Measurements from ENCODE around the gene HLA-DOA.

The HLA-DOA gene

DNA sequence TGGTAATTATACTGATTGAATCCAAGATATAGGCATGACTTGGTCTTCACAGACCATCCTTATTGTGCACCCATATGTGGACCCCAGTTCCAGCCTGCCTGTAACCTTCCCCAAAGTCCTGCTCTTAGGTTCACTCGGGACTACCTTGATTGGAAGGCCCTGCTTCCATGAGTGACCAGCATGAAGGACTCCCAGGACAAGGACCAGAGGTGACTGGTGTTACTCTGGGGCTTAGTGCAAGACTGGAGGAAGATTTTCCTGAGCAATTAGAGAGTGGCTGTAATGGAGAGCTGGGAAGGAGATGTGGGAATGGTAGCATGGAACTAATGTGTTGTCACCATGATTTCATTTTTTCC, 25.9 kb downstream of the HLA-DOA start:
- TF ChIP-seq ZC3H10 (CRISPR knock-in tag; IDR thresholded peaks at IDR 0.05), result no peak
- TF ChIP-seq, protein P1, sequence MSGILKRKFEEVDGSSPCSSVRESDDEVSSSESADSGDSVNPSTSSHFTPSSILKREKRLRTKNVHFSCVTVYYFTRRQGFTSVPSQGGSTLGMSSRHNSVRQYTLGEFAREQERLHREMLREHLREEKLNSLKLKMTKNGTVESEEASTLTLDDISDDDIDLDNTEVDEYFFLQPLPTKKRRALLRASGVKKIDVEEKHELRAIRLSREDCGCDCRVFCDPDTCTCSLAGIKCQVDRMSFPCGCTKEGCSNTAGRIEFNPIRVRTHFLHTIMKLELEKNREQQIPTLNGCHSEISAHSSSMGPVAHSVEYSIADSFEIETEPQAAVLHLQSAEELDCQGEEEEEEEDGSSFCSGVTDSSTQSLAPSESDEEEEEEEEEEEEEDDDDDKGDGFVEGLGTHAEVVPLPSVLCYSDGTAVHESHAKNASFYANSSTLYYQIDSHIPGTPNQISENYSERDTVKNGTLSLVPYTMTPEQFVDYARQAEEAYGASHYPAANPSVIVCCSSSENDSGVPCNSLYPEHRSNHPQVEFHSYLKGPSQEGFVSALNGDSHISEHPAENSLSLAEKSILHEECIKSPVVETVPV (CRISPR knock-in tag; IDR thresholded peaks at IDR 0.05), result no peak
- TF ChIP-seq, protein P2, sequence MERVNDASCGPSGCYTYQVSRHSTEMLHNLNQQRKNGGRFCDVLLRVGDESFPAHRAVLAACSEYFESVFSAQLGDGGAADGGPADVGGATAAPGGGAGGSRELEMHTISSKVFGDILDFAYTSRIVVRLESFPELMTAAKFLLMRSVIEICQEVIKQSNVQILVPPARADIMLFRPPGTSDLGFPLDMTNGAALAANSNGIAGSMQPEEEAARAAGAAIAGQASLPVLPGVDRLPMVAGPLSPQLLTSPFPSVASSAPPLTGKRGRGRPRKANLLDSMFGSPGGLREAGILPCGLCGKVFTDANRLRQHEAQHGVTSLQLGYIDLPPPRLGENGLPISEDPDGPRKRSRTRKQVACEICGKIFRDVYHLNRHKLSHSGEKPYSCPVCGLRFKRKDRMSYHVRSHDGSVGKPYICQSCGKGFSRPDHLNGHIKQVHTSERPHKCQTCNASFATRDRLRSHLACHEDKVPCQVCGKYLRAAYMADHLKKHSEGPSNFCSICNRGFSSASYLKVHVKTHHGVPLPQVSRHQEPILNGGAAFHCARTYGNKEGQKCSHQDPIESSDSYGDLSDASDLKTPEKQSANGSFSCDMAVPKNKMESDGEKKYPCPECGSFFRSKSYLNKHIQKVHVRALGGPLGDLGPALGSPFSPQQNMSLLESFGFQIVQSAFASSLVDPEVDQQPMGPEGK (CRISPR knock-in tag; IDR thresholded peaks at IDR 0.05; ENCODE audit: borderline replicate concordance), result no peak
- TF ChIP-seq, protein P3, sequence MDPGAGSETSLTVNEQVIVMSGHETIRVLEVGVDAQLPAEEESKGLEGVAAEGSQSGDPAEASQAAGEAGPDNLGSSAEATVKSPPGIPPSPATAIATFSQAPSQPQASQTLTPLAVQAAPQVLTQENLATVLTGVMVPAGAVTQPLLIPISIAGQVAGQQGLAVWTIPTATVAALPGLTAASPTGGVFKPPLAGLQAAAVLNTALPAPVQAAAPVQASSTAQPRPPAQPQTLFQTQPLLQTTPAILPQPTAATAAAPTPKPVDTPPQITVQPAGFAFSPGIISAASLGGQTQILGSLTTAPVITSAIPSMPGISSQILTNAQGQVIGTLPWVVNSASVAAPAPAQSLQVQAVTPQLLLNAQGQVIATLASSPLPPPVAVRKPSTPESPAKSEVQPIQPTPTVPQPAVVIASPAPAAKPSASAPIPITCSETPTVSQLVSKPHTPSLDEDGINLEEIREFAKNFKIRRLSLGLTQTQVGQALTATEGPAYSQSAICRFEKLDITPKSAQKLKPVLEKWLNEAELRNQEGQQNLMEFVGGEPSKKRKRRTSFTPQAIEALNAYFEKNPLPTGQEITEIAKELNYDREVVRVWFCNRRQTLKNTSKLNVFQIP (CRISPR knock-in tag; IDR thresholded peaks at IDR 0.05; ENCODE audit: borderline replicate concordance, low read depth), result no peak
- no peak for TF ChIP-seq PPARA (CRISPR knock-in tag; IDR thresholded peaks at IDR 0.05; ENCODE audit: borderline replicate concordance)
- no peak for TF ChIP-seq CSDC2 (CRISPR knock-in tag; IDR thresholded peaks at IDR 0.05)
- TF ChIP-seq, protein P4, sequence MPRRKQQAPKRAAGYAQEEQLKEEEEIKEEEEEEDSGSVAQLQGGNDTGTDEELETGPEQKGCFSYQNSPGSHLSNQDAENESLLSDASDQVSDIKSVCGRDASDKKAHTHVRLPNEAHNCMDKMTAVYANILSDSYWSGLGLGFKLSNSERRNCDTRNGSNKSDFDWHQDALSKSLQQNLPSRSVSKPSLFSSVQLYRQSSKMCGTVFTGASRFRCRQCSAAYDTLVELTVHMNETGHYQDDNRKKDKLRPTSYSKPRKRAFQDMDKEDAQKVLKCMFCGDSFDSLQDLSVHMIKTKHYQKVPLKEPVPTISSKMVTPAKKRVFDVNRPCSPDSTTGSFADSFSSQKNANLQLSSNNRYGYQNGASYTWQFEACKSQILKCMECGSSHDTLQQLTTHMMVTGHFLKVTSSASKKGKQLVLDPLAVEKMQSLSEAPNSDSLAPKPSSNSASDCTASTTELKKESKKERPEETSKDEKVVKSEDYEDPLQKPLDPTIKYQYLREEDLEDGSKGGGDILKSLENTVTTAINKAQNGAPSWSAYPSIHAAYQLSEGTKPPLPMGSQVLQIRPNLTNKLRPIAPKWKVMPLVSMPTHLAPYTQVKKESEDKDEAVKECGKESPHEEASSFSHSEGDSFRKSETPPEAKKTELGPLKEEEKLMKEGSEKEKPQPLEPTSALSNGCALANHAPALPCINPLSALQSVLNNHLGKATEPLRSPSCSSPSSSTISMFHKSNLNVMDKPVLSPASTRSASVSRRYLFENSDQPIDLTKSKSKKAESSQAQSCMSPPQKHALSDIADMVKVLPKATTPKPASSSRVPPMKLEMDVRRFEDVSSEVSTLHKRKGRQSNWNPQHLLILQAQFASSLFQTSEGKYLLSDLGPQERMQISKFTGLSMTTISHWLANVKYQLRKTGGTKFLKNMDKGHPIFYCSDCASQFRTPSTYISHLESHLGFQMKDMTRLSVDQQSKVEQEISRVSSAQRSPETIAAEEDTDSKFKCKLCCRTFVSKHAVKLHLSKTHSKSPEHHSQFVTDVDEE (CRISPR knock-in tag; IDR thresholded peaks at IDR 0.05), result no peak
- TF ChIP-seq ESRRG (CRISPR knock-in tag; IDR thresholded peaks at IDR 0.05), result no peak
- no peak for TF ChIP-seq SNAI2 (CRISPR knock-in tag; IDR thresholded peaks at IDR 0.05)
- no peak for TF ChIP-seq ZNF8 (CRISPR knock-in tag; IDR thresholded peaks at IDR 0.05)
- TF ChIP-seq, protein P5, sequence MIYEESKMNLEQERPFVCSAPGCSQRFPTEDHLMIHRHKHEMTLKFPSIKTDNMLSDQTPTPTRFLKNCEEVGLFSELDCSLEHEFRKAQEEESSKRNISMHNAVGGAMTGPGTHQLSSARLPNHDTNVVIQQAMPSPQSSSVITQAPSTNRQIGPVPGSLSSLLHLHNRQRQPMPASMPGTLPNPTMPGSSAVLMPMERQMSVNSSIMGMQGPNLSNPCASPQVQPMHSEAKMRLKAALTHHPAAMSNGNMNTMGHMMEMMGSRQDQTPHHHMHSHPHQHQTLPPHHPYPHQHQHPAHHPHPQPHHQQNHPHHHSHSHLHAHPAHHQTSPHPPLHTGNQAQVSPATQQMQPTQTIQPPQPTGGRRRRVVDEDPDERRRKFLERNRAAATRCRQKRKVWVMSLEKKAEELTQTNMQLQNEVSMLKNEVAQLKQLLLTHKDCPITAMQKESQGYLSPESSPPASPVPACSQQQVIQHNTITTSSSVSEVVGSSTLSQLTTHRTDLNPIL (CRISPR knock-in tag; IDR thresholded peaks at IDR 0.05; ENCODE audit: low read depth), result no peak
- no peak for TF ChIP-seq GLIS3 (CRISPR knock-in tag; IDR thresholded peaks at IDR 0.05)
- no peak for TF ChIP-seq ARNTL (CRISPR knock-in tag; IDR thresholded peaks at IDR 0.05; ENCODE audit: borderline replicate concordance, low read depth)
- no peak for TF ChIP-seq ZFP30 (CRISPR knock-in tag; IDR thresholded peaks at IDR 0.05)
- no peak for TF ChIP-seq RARB (CRISPR knock-in tag; IDR thresholded peaks at IDR 0.05)

DNA sequence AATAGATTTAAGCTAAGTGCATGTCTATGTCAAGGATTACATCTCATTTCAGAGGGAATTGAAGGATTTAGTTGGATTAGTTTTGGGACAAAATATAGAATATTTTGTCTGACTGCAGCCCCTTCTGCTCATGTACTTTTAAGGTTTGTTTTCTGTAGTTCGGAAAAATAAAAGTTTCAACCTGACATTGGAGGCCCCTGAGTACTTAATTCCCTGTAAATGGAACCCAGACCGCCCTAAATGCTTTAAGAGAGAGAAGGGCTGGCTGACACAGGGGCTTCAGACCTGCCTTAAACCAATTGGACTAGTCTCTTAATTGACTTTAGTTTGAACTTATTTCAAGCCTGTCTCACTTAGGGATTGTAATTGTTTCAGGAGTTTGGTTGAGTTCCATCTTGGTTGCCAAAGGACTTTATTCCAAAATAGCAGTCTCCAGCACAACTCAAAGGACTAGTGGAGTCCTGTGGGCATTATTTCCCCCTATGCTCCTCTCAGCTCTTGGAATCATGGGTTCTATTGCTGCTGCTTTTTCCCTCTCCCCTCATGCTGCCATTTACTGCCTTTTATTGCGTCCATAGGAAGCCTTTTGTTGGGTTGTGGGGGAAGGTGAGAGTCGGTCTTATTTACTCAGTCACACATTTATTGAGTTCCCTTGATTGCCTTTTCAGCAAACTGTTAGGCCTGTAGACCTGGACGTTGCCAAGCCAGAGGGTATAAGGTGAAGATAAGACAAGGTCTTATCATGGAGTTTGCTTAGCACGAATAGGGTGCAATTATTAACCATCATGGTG, 26.5 kb downstream of the HLA-DOA start:
- TF ChIP-seq, protein P4 (CRISPR knock-in tag; IDR thresholded peaks at IDR 0.05), result no peak
- TF ChIP-seq TCF4 (CRISPR knock-in tag; IDR thresholded peaks at IDR 0.05; ENCODE audit: borderline replicate concordance), result no peak
- TF ChIP-seq OSR1 (CRISPR knock-in tag; IDR thresholded peaks at IDR 0.05), result no peak
- TF ChIP-seq ZC3H10 (CRISPR knock-in tag; IDR thresholded peaks at IDR 0.05), result no peak
- TF ChIP-seq ZNF70 (CRISPR knock-in tag; IDR thresholded peaks at IDR 0.05), result no peak
- no peak for TF ChIP-seq ARNTL (CRISPR knock-in tag; IDR thresholded peaks at IDR 0.05; ENCODE audit: borderline replicate concordance, low read depth)
- TF ChIP-seq PPARA (CRISPR knock-in tag; IDR thresholded peaks at IDR 0.05; ENCODE audit: borderline replicate concordance), result no peak
- TF ChIP-seq ISL1 (CRISPR knock-in tag; IDR thresholded peaks at IDR 0.05), result no peak
- no peak for TF ChIP-seq TOX (CRISPR knock-in tag; IDR thresholded peaks at IDR 0.05; ENCODE audit: borderline replicate concordance)
- TF ChIP-seq ZFP3 (CRISPR knock-in tag; IDR thresholded peaks at IDR 0.05), result no peak
- TF ChIP-seq BACH2 (CRISPR knock-in tag; IDR thresholded peaks at IDR 0.05; ENCODE audit: borderline replicate concordance), result no peak
- no peak for TF ChIP-seq GLIS3 (CRISPR knock-in tag; IDR thresholded peaks at IDR 0.05)
- TF ChIP-seq, protein P1 (CRISPR knock-in tag; IDR thresholded peaks at IDR 0.05), result no peak
- no peak for TF ChIP-seq ZNF565 (CRISPR knock-in tag; conservative IDR thresholded peaks at IDR 0.05; ENCODE audit: low read depth)
- TF ChIP-seq CSDC2 (CRISPR knock-in tag; IDR thresholded peaks at IDR 0.05), result no peak
- TF ChIP-seq, protein P5 (CRISPR knock-in tag; IDR thresholded peaks at IDR 0.05; ENCODE audit: low read depth), result no peak
- ATAC-seq, result peak; percentile 3

More for the DNA sequence above, 25.9 kb downstream of the HLA-DOA start:
- peak; percentile 27 for ATAC-seq

Data from SK-N-SH treated with all-trans-retinoic acid at 6 μM for 48 hours (cell line).